Measurements from ENCODE around the gene ROBO2.

Gene ROBO2

DNA sequence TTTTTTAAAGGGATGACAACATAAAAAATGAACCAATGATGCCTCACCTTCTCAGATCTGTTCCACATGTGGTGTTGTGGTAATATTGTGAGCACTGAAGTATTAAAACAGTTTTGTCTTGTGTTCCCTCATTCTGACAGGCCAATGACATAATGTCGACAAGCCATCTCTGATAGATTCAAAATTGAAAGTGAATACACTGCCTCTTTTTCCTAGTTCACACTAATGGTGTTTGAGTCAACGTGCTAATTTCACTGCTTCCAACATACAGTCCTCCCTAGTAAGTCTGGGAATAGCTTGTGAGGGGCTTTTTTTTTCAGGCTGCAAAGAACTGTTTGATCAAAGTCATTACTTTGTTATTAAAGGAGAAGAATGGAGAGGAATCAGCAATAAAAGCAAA lies 82.8 kb downstream of the ROBO2 start:
- DNase-seq (ENCODE audit: low read depth in 1 of 2, low spot score in 1 of 2) = no peak
- H3K4me3 ChIP-seq (replicated peaks; ENCODE audit: insufficient read depth, low read length) = no peak overlapping the region

DNA sequence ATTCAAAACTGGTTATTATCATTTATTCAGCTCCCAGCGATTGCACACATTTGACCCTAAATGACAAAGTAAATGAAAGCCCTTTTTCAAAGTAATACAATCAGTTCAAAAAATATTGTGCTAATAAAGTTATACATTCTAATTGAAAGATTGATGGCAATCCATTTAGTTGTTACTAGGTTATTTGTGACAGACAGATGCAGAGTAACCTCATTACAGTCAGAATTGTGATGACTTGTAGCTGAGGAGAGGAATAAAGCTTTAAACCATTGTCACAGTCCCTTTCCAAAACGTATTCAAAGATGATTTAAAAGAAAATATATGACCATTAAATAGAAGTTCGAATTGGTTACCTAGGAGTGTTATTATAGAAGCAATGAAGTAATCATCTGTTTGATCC lies 86.1 kb downstream of the ROBO2 start:
- Histone ChIP-seq H3K27me3 (ENCODE audit: insufficient read depth, poor library complexity, severe bottlenecking) (no peaks in the 10 kb centered on the region), H3K27ac (replicated peaks) (no peak overlapping the region), H3K4me3 (replicated peaks; ENCODE audit: insufficient read depth, low read length) (no peak overlapping the region)
- no peak for DNase-seq (ENCODE audit: low read depth in 1 of 2, low spot score in 1 of 2)
- TF ChIP-seq SPI1 (IDR thresholded peaks at IDR 0.05; ENCODE audit: borderline replicate concordance, low read depth) (no peak), POLR2AphosphoS5 (IDR thresholded peaks at IDR 0.05; ENCODE audit: low read depth) (no peak), GABPA (IDR thresholded peaks at IDR 0.05; ENCODE audit: low read depth) (no peak)
- TF ChIP-seq, protein P1, sequence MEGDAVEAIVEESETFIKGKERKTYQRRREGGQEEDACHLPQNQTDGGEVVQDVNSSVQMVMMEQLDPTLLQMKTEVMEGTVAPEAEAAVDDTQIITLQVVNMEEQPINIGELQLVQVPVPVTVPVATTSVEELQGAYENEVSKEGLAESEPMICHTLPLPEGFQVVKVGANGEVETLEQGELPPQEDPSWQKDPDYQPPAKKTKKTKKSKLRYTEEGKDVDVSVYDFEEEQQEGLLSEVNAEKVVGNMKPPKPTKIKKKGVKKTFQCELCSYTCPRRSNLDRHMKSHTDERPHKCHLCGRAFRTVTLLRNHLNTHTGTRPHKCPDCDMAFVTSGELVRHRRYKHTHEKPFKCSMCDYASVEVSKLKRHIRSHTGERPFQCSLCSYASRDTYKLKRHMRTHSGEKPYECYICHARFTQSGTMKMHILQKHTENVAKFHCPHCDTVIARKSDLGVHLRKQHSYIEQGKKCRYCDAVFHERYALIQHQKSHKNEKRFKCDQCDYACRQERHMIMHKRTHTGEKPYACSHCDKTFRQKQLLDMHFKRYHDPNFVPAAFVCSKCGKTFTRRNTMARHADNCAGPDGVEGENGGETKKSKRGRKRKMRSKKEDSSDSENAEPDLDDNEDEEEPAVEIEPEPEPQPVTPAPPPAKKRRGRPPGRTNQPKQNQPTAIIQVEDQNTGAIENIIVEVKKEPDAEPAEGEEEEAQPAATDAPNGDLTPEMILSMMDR (IDR thresholded peaks at IDR 0.05; ENCODE audit: insufficient read depth, low read length) = no peak
- TF ChIP-seq, protein P2, sequence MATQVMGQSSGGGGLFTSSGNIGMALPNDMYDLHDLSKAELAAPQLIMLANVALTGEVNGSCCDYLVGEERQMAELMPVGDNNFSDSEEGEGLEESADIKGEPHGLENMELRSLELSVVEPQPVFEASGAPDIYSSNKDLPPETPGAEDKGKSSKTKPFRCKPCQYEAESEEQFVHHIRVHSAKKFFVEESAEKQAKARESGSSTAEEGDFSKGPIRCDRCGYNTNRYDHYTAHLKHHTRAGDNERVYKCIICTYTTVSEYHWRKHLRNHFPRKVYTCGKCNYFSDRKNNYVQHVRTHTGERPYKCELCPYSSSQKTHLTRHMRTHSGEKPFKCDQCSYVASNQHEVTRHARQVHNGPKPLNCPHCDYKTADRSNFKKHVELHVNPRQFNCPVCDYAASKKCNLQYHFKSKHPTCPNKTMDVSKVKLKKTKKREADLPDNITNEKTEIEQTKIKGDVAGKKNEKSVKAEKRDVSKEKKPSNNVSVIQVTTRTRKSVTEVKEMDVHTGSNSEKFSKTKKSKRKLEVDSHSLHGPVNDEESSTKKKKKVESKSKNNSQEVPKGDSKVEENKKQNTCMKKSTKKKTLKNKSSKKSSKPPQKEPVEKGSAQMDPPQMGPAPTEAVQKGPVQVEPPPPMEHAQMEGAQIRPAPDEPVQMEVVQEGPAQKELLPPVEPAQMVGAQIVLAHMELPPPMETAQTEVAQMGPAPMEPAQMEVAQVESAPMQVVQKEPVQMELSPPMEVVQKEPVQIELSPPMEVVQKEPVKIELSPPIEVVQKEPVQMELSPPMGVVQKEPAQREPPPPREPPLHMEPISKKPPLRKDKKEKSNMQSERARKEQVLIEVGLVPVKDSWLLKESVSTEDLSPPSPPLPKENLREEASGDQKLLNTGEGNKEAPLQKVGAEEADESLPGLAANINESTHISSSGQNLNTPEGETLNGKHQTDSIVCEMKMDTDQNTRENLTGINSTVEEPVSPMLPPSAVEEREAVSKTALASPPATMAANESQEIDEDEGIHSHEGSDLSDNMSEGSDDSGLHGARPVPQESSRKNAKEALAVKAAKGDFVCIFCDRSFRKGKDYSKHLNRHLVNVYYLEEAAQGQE (IDR thresholded peaks at IDR 0.05; ENCODE audit: insufficient replicate concordance, low read depth) = no peak

More for the DNA sequence above, 82.8 kb downstream of the ROBO2 start:
- TF ChIP-seq, protein P1 (IDR thresholded peaks at IDR 0.05; ENCODE audit: insufficient read depth, low read length) = no peak
- TF ChIP-seq GABPA (IDR thresholded peaks at IDR 0.05; ENCODE audit: low read depth) = no peak
- TF ChIP-seq SPI1 (IDR thresholded peaks at IDR 0.05; ENCODE audit: borderline replicate concordance, low read depth) = no peak
- TF ChIP-seq, protein P2 (IDR thresholded peaks at IDR 0.05; ENCODE audit: insufficient replicate concordance, low read depth) = no peak
- TF ChIP-seq POLR2AphosphoS5 (IDR thresholded peaks at IDR 0.05; ENCODE audit: low read depth) = no peak
- Histone ChIP-seq H3K27ac (replicated peaks) (no peak overlapping the region), H3K27me3 (ENCODE audit: insufficient read depth, poor library complexity, severe bottlenecking) (no peaks in the 10 kb centered on the region)

DNA sequence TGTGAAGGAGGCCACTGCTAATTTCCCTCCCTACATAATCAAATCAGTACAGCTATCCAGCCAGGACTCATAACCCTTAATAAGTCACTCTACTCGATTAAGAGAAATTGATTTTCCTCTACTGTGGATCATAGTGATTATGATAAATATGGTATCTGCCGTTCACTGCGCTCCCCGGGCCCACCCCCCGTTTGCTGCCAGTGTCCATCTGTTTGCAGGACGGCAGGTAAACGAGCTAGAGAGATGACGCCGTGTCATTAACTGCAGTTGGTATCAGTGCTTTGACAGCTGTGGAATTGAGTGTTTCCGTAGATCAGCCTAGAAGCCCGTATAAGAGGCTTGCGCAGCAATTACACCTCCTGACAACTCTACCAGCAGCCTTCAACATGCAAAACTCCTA lies 94.9 kb downstream of the ROBO2 start:
- no peak overlapping the region for H3K27ac ChIP-seq (replicated peaks)
- no peak overlapping the region for H3K4me3 ChIP-seq (replicated peaks; ENCODE audit: insufficient read depth, low read length)
- no peaks in the 10 kb centered on the region for H3K27me3 ChIP-seq (ENCODE audit: insufficient read depth, poor library complexity, severe bottlenecking)
- no peak for DNase-seq (ENCODE audit: low read depth in 1 of 2, low spot score in 1 of 2)
- TF ChIP-seq GABPA (IDR thresholded peaks at IDR 0.05; ENCODE audit: low read depth) (no peak), POLR2AphosphoS5 (IDR thresholded peaks at IDR 0.05; ENCODE audit: low read depth) (no peak), SPI1 (IDR thresholded peaks at IDR 0.05; ENCODE audit: borderline replicate concordance, low read depth) (no peak)
- TF ChIP-seq, protein P2 (IDR thresholded peaks at IDR 0.05; ENCODE audit: insufficient replicate concordance, low read depth) = no peak
- TF ChIP-seq, protein P1 (IDR thresholded peaks at IDR 0.05; ENCODE audit: insufficient read depth, low read length) = no peak
